ENCODE results near the gene PRPF6.

DNA sequence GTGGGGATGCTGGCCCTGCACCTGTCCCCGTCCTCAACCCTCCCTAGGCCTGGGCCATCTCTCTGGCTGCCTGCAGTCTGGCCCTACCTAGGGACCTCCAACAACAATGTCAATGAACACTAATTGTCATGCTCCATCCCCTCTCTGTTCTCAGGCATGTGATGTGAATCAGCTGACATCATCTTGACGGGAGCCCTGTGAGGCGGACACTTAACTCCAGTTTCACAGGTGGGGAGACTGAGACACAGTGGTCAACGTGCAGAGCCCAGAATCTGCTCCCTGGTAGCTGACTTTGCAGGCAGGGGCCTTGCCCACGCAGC is 81.3 kb downstream of the PRPF6 start:
- no peak for TF ChIP-seq POLR2A (IDR thresholded peaks at IDR 0.05)
- TF ChIP-seq, protein P1, sequence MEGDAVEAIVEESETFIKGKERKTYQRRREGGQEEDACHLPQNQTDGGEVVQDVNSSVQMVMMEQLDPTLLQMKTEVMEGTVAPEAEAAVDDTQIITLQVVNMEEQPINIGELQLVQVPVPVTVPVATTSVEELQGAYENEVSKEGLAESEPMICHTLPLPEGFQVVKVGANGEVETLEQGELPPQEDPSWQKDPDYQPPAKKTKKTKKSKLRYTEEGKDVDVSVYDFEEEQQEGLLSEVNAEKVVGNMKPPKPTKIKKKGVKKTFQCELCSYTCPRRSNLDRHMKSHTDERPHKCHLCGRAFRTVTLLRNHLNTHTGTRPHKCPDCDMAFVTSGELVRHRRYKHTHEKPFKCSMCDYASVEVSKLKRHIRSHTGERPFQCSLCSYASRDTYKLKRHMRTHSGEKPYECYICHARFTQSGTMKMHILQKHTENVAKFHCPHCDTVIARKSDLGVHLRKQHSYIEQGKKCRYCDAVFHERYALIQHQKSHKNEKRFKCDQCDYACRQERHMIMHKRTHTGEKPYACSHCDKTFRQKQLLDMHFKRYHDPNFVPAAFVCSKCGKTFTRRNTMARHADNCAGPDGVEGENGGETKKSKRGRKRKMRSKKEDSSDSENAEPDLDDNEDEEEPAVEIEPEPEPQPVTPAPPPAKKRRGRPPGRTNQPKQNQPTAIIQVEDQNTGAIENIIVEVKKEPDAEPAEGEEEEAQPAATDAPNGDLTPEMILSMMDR (IDR thresholded peaks at IDR 0.05 in 8 of 11, conservative IDR thresholded peaks at IDR 0.05 in 3 of 11): no peak

Measured in spleen (tissue), 7 donors.